Hepatocyte (in vitro differentiated cells): ENCODE results near the gene GALNT1. TPM values are rescaled to one million over a fixed set of nuclear protein-coding genes. Genes with fewer than 3 reads are reported as not detected.
A peak's percentile ranks its signal among the peaks of the same experiment; 100 is the strongest.

ENCODE experiments used
- DNase-seq: peaks from one replicate; pipeline ENCODE4 v3.0.0-alpha.2; 2016; ENCODE audit warnings: low spot score
- H2AFZ ChIP-seq: fragments of 200-600 bp; sonication (generic); 2 replicates; pipeline ENCODE4 v1.6.0; 2016; ENCODE audit warnings: antibody characterized with exemption, mild to moderate bottlenecking
- H3K27ac ChIP-seq: fragments of 200-600 bp; sonication (generic); 2 replicates; pipeline ENCODE4 v1.5.1; 2016; ENCODE audit warnings: mild to moderate bottlenecking
- H3K27me3 ChIP-seq: fragments of 200-600 bp; sonication (generic); 2 replicates; pipeline ENCODE4 v1.6.1; 2016
- H3K36me3 ChIP-seq: fragments of 200-600 bp; sonication (generic); replicated peaks from 2 replicates; pipeline ENCODE4 v1.5.1; 2016; ENCODE audit warnings: low read depth; ENCODE audit not compliant: insufficient read depth
- H3K4me1 ChIP-seq: fragments of 200-600 bp; sonication (generic); 2 replicates; pipeline ENCODE4 v1.5.1; 2016; ENCODE audit warnings: mild to moderate bottlenecking, moderate library complexity; ENCODE audit not compliant: insufficient read depth
- H3K4me2 ChIP-seq: fragments of 200-600 bp; sonication (generic); 2 replicates; pipeline ENCODE4 v1.6.0; 2016
- H3K4me3 ChIP-seq: fragments of 200-600 bp; sonication (generic); 2 replicates; pipeline ENCODE4 v1.5.1; 2016; ENCODE audit warnings: mild to moderate bottlenecking
- H3K79me2 ChIP-seq: fragments of 200-600 bp; sonication (generic); 2 replicates; pipeline ENCODE4 v1.6.0; 2017; ENCODE audit warnings: mild to moderate bottlenecking
- H3K9me2 ChIP-seq: fragments of 200-600 bp; sonication (generic); replicated peaks from 2 replicates; pipeline ENCODE4 v1.6.0; 2017; ENCODE audit warnings: mild to moderate bottlenecking; ENCODE audit not compliant: insufficient read depth
- H3K9me3 ChIP-seq: fragments of 200-600 bp; sonication (generic); 2 replicates; pipeline ENCODE4 v1.5.1; 2016; ENCODE audit warnings: low read depth, mild to moderate bottlenecking
- H4K20me1 ChIP-seq: fragments of 200-600 bp; sonication (generic); 2 replicates; pipeline ENCODE4 v1.6.0; 2016; ENCODE audit warnings: mild to moderate bottlenecking; ENCODE audit not compliant: insufficient read depth, poor library complexity, severe bottlenecking
- EZH2 ChIP-seq: fragments of 200-600 bp; sonication (generic); IDR thresholded peaks from 2 replicates; pipeline ENCODE4 v1.6.1; 2016; ENCODE audit warnings: antibody characterized with exemption, mild to moderate bottlenecking, borderline replicate concordance
- EZH2phosphoT487 ChIP-seq: fragments of 200-600 bp; sonication (generic); IDR thresholded peaks from one replicate; pipeline ENCODE4 v1.6.1; 2018; ENCODE audit warnings: antibody characterized with exemption, mild to moderate bottlenecking, low read depth, moderate library complexity; ENCODE audit not compliant: unreplicated experiment, severe bottlenecking
- WGBS: methylation state at CpG from one replicate; pipeline ENCODE4 v1.1.6; 2016; ENCODE audit warnings: low lambda C conversion rate; ENCODE audit errors: missing lambda C conversion rate; 5-methylcytosine and 5-hydroxymethylcytosine counted together
- polyA plus RNA-seq: library from polyadenylated mRNA; unstranded; fragments of >200 nt; fragmentation: Nextera tagmentation; extraction: Ambion mirVana; gene quantifications from 2 replicates; pipeline ENCODE4 v1.2.1, GENCODE V29; 2016
- total RNA-seq: library from RNA; depleted of rRNA; stranded (reverse); fragments of >200 nt; gene quantifications from 2 replicates; pipeline ENCODE4 v1.2.3, GENCODE V29; 2014
- TF ChIP-seq, protein P1 (sequence below): fragments of 200-600 bp; sonication (generic); IDR thresholded peaks from 2 replicates; pipeline ENCODE4 v1.5.1; 2016; ENCODE audit warnings: antibody characterized with exemption, mild to moderate bottlenecking; ENCODE audit not compliant: poor library complexity

The GALNT1 gene
- total and polyA plus RNA-seq, 2 experiments from 2014 or later = 231 to 271 TPM

DNA sequence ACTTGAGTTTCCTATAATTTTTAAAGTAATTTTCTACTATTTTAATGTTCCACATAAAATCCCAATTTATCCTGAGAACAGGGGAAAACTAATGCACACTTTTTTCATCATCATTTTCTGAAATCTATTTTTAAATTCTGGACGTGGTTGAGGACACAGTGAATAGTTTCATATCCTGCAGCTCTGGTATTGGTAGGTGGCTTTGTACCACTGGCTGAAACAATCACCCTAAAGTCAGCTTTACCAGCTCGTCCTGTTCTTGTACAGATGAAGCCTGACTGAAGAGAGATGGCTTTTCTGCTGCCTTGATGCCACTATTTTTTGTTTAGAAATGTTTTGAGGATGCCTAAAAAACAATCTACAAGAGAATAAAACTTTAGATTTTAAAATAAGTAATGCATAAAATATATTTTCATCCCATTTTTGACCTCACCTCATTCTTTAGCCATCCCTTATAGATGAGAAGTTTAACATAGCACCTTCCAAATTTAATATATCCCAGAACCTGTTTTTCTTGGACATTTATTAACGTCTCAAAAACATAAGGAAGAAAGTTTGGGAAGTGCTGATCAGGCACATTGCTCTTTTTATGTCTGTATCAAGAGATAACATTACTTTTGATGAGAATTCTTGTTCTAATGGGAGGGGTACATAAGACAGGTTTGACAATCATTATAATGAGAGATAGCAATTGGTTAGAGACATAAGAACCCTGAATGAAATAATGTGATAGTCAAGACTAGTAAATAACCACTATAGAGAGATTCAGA lies 80.9 kb downstream of the GALNT1 start:
- H3K9me2 ChIP-seq = no peaks in the 10 kb centered on the region
- H4K20me1 ChIP-seq = no peaks in the 10 kb centered on the region
- no peaks in the 10 kb centered on the region for H3K36me3 ChIP-seq
- no peaks in the 10 kb centered on the region for H3K9me3 ChIP-seq
- WGBS = 82% methylated on average over 3 of the region's 3 CpGs
- TF ChIP-seq, protein P1, sequence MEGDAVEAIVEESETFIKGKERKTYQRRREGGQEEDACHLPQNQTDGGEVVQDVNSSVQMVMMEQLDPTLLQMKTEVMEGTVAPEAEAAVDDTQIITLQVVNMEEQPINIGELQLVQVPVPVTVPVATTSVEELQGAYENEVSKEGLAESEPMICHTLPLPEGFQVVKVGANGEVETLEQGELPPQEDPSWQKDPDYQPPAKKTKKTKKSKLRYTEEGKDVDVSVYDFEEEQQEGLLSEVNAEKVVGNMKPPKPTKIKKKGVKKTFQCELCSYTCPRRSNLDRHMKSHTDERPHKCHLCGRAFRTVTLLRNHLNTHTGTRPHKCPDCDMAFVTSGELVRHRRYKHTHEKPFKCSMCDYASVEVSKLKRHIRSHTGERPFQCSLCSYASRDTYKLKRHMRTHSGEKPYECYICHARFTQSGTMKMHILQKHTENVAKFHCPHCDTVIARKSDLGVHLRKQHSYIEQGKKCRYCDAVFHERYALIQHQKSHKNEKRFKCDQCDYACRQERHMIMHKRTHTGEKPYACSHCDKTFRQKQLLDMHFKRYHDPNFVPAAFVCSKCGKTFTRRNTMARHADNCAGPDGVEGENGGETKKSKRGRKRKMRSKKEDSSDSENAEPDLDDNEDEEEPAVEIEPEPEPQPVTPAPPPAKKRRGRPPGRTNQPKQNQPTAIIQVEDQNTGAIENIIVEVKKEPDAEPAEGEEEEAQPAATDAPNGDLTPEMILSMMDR = no peak
- TF ChIP-seq EZH2phosphoT487 (no peak), EZH2 (no peak)
- peaks cover 32% of the 10 kb centered on the region for H3K79me2 ChIP-seq
- DNase-seq = no peak
- no peak overlapping the region for H3K4me3 ChIP-seq
- H3K4me1 ChIP-seq = no peaks in the 10 kb centered on the region
- no peaks in the 10 kb centered on the region for H3K27me3 ChIP-seq
- H2AFZ ChIP-seq = no peak overlapping the region
- no peak overlapping the region for H3K4me2 ChIP-seq
- H3K27ac ChIP-seq = no peak overlapping the region

DNA sequence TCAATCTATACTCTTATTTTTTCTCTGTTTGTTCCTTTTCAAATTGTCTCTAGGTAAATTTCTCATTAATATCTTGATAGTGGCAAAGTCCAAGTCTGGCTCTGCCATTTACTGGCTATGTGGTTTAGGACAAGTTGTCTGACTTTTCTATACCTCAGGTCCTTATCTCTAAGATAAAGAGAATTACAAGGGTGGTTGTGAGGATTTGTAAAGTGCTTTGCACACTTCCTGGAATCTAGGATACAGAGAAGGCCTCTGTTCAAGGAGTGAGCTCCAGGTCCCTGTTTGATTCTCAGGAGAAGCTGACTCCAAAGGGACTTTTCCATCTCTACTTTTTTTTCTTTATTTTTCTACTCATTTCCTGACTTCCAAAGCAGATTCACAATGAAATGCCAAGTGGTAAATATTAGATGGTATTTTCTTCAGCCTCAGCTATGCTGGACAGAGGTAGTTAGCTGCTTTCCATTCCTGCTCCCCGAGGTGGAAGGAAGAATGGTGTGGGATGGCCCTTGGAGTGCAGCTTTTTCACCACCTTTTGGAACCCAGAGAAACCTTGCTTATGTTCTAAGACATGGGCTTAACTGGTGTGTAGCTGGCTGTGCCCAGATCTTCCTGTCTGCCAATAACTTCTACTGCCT lies 90.5 kb downstream of the GALNT1 start:
- TF ChIP-seq, protein P1 = no peak
- no peak for TF ChIP-seq EZH2
- Histone ChIP-seq H3K9me3 (no peaks in the 10 kb centered on the region), H4K20me1 (no peaks in the 10 kb centered on the region), H3K36me3 (no peaks in the 10 kb centered on the region), H3K4me1 (peaks cover 8% of the 10 kb centered on the region), H3K4me2 (peak overlapping the region; percentile 8), H3K79me2 (no peaks in the 10 kb centered on the region), H3K27me3 (no peaks in the 10 kb centered on the region), H3K4me3 (no peak overlapping the region), H3K9me2 (no peaks in the 10 kb centered on the region), H2AFZ (no peak overlapping the region), H3K27ac (peak overlapping the region; percentile 58)
- peak; percentile 11 for DNase-seq
- 42% methylated on average over 1 of the region's 1 CpG for WGBS

DNA sequence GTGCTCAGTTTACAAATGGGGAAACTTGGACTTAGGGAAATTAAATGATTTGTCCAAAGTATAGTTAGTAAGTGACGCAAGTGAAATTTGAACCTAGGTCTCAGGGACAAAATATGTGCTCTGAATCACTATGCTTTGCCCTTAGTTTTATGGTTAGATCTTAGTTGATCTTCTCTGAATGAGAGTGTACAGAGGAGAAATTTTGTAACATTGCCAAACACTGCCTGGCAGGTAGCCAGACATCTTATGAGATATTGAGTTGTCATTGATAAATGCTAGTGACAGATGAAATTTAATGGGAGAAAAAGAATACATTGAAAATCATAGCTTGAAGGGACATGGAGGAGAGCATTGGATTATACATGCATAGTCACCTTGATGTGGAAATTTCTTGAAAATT lies 91.4 kb downstream of the GALNT1 start:
- peaks cover 8% of the 10 kb centered on the region for H3K4me1 ChIP-seq
- WGBS = 82% methylated on average over 1 of the region's 1 CpG
- no peak overlapping the region for H2AFZ ChIP-seq
- no peak for TF ChIP-seq EZH2
- no peak for TF ChIP-seq EZH2phosphoT487
- TF ChIP-seq, protein P1 = no peak
- no peaks in the 10 kb centered on the region for H3K9me2 ChIP-seq
- H3K4me3 ChIP-seq = no peak overlapping the region
- H3K79me2 ChIP-seq = no peaks in the 10 kb centered on the region
- H4K20me1 ChIP-seq = no peaks in the 10 kb centered on the region
- peak; percentile 24 for DNase-seq
- no peaks in the 10 kb centered on the region for H3K9me3 ChIP-seq
- peak overlapping the region; percentile 58 for H3K27ac ChIP-seq
- no peaks in the 10 kb centered on the region for H3K27me3 ChIP-seq
- H3K36me3 ChIP-seq = no peaks in the 10 kb centered on the region
- H3K4me2 ChIP-seq = peak overlapping the region; percentile 3
